ENCODE results near the gene SECISBP2.

The SECISBP2 gene

GRCh38 chr9:89375191-89375760, 57.0 kb downstream of the SECISBP2 start:
- Histone ChIP-seq H3K9me2 (ENCODE audit: low read depth, low read length) (no peaks in the 10 kb centered on the region), H3K27me3 (ENCODE audit: insufficient read depth, low read length) (peaks cover 6% of the 10 kb centered on the region; the same call in 1 of the 2 replicates), H3K4me1 (ENCODE audit: insufficient read depth, low read length, severe bottlenecking) (no peaks in the 10 kb centered on the region), H3K36me3 (ENCODE audit: insufficient read depth, low read length) (no peaks in the 10 kb centered on the region), H3K4me3 (ENCODE audit: low read depth, low read length, poor library complexity, severe bottlenecking) (no peak overlapping the region), H3K9me3 (ENCODE audit: low read length) (no peaks in the 10 kb centered on the region), H4K20me1 (ENCODE audit: insufficient read depth, low read length) (no peaks in the 10 kb centered on the region), H3F3A (ENCODE audit: insufficient read depth, low read length) (no peaks in the 10 kb centered on the region), H3K4me2 (ENCODE audit: low read length) (no peak overlapping the region), H2AFZ (ENCODE audit: low read length) (no peak overlapping the region), H3K79me2 (ENCODE audit: insufficient read depth, low read length) (no peaks in the 10 kb centered on the region), H3K9ac (ENCODE audit: low read length) (no peak overlapping the region), H3K27ac (ENCODE audit: low read depth, low read length, poor library complexity, severe bottlenecking) (no peak overlapping the region)
- TF ChIP-seq EZH2 (IDR thresholded peaks at IDR 0.05; ENCODE audit: borderline replicate concordance, low read length) (no peak), CTCF (IDR thresholded peaks at IDR 0.05; ENCODE audit: low read length) (no peak)

GRCh38 chr9:89376286-89376685, 58.0 kb downstream of the SECISBP2 start:
- no peaks in the 10 kb centered on the region for H3F3A ChIP-seq (ENCODE audit: insufficient read depth, low read length)
- no peak overlapping the region for H3K4me2 ChIP-seq (ENCODE audit: low read length)
- no peak overlapping the region for H3K27ac ChIP-seq (ENCODE audit: low read depth, low read length, poor library complexity, severe bottlenecking)
- TF ChIP-seq EZH2 (IDR thresholded peaks at IDR 0.05; ENCODE audit: borderline replicate concordance, low read length) (no peak), CTCF (IDR thresholded peaks at IDR 0.05; ENCODE audit: low read length) (no peak)
- no peak overlapping the region for H3K9ac ChIP-seq (ENCODE audit: low read length)
- H4K20me1 ChIP-seq (ENCODE audit: insufficient read depth, low read length) = no peaks in the 10 kb centered on the region
- no peaks in the 10 kb centered on the region for H3K9me3 ChIP-seq (ENCODE audit: low read length)
- H3K27me3 ChIP-seq (ENCODE audit: insufficient read depth, low read length) = peaks cover 6% of the 10 kb centered on the region; the same call in 1 of the 2 replicates
- H2AFZ ChIP-seq (ENCODE audit: low read length) = no peak overlapping the region
- H3K4me3 ChIP-seq (ENCODE audit: low read depth, low read length, poor library complexity, severe bottlenecking) = no peak overlapping the region
- no peaks in the 10 kb centered on the region for H3K79me2 ChIP-seq (ENCODE audit: insufficient read depth, low read length)
- no peaks in the 10 kb centered on the region for H3K4me1 ChIP-seq (ENCODE audit: insufficient read depth, low read length, severe bottlenecking)
- H3K36me3 ChIP-seq (ENCODE audit: insufficient read depth, low read length) = no peaks in the 10 kb centered on the region
- no peaks in the 10 kb centered on the region for H3K9me2 ChIP-seq (ENCODE audit: low read depth, low read length)

GRCh38 chr9:89376741-89377351, 58.5 kb downstream of the SECISBP2 start:
- H3K36me3 ChIP-seq (ENCODE audit: insufficient read depth, low read length) = no peaks in the 10 kb centered on the region
- H3K9ac ChIP-seq (ENCODE audit: low read length) = no peak overlapping the region
- no peak overlapping the region for H3K4me2 ChIP-seq (ENCODE audit: low read length)
- no peak for TF ChIP-seq CTCF (IDR thresholded peaks at IDR 0.05; ENCODE audit: low read length)
- TF ChIP-seq EZH2 (IDR thresholded peaks at IDR 0.05; ENCODE audit: borderline replicate concordance, low read length) = no peak
- H3K4me3 ChIP-seq (ENCODE audit: low read depth, low read length, poor library complexity, severe bottlenecking) = no peak overlapping the region
- no peaks in the 10 kb centered on the region for H3K9me2 ChIP-seq (ENCODE audit: low read depth, low read length)
- no peak overlapping the region for H3K27ac ChIP-seq (ENCODE audit: low read depth, low read length, poor library complexity, severe bottlenecking)
- no peaks in the 10 kb centered on the region for H3F3A ChIP-seq (ENCODE audit: insufficient read depth, low read length)
- no peaks in the 10 kb centered on the region for H3K79me2 ChIP-seq (ENCODE audit: insufficient read depth, low read length)
- no peaks in the 10 kb centered on the region for H4K20me1 ChIP-seq (ENCODE audit: insufficient read depth, low read length)
- no peaks in the 10 kb centered on the region for H3K4me1 ChIP-seq (ENCODE audit: insufficient read depth, low read length, severe bottlenecking)
- no peak overlapping the region for H2AFZ ChIP-seq (ENCODE audit: low read length)
- no peaks in the 10 kb centered on the region for H3K9me3 ChIP-seq (ENCODE audit: low read length)
- H3K27me3 ChIP-seq (ENCODE audit: insufficient read depth, low read length) = peaks cover 6% of the 10 kb centered on the region; the same call in 1 of the 2 replicates
